ENCODE data around the gene NUBP2.

NUBP2 gene

GRCh38 chr16:1770328-1771187, 12.2 kb upstream of the NUBP2 start:
- H3K9ac ChIP-seq (ENCODE audit: low read length), result peak overlapping the region; percentile 10
- no peak overlapping the region for H2BK12ac ChIP-seq (ENCODE audit: low read length)
- peak overlapping the region; percentile 11 for H2AK5ac ChIP-seq (ENCODE audit: low read length)
- H3K18ac ChIP-seq (ENCODE audit: low read length), result peak overlapping the region; percentile 37
- peaks cover 22% of the 10 kb centered on the region for H3K79me1 ChIP-seq (ENCODE audit: low read length)
- peak overlapping the region; percentile 65 for H3K14ac ChIP-seq (ENCODE audit: low read length)
- H3K36me3 ChIP-seq (ENCODE audit: control insufficient read depth in 1 of 2, insufficient read depth in 2 of 2, low read length in 2 of 2), result peaks cover 46 to 52% of the 10 kb centered on the region in 2 experiments
- no peaks in the 10 kb centered on the region for H3K27me3 ChIP-seq (ENCODE audit: insufficient read depth, low read length)
- H3K23ac ChIP-seq (ENCODE audit: low read length), result no peak overlapping the region
- H2BK5ac ChIP-seq (ENCODE audit: low read depth, low read length, poor library complexity), result no peak overlapping the region
- H4K91ac ChIP-seq (ENCODE audit: low read depth, low read length), result peak overlapping the region; percentile 8
- WGBS (ENCODE audit: extremely low coverage, insufficient coverage, insufficient read length), result no CpG with 5 or more reads among the region's 81 CpGs
- peak overlapping the region; percentile 77 for H3K4me3 ChIP-seq (ENCODE audit: low read depth, low read length)
- H3K4me2 ChIP-seq (ENCODE audit: low read length), result peak overlapping the region; percentile 94
- H2BK120ac ChIP-seq (ENCODE audit: insufficient read depth, low read length, poor library complexity), result no peak overlapping the region
- no peak overlapping the region for H2AFZ ChIP-seq (ENCODE audit: insufficient read depth, low read length, poor library complexity)
- peak; percentile 81 to 84 for DNase-seq
- H3K27ac ChIP-seq (ENCODE audit: low read depth, low read length), result no peak overlapping the region
- peak overlapping the region; percentile 0 for H4K8ac ChIP-seq (ENCODE audit: low read depth, low read length)
- peaks cover 15% of the 10 kb centered on the region for H3K79me2 ChIP-seq (ENCODE audit: control insufficient read depth, insufficient read depth, low read length, poor library complexity)
- peaks cover 10 to 18% of the 10 kb centered on the region in 2 experiments for H3K4me1 ChIP-seq (ENCODE audit: control insufficient read depth in 1 of 2, insufficient read depth in 2 of 2, low read length in 2 of 2)
- peak overlapping the region; percentile 39 for H4K12ac ChIP-seq (ENCODE audit: low read depth, low read length)
- peaks cover 2% of the 10 kb centered on the region for H3K9me3 ChIP-seq (ENCODE audit: insufficient read depth, low read depth, low read length)
- H3K4ac ChIP-seq (ENCODE audit: low read depth, low read length), result peak overlapping the region; percentile 33

GRCh38 chr16:1771188-1771863, 11.4 kb upstream of the NUBP2 start, which contains the start of gene NME3:
TSS of gene NME3 (minus strand) at chr16:1771543. CDS start at chr16:1771534, 9 bp downstream.
- peak within 1 kb of the TSS; percentile 88 for H4K8ac ChIP-seq (ENCODE audit: low read depth, low read length)
- H3K36me3 ChIP-seq (ENCODE audit: control insufficient read depth in 1 of 2, insufficient read depth in 2 of 2, low read length in 2 of 2), result peaks cover 46 to 52% of the 10 kb centered on the region in 2 experiments
- peaks cover 22% of the 10 kb centered on the region for H3K79me1 ChIP-seq (ENCODE audit: low read length)
- H3K4me1 ChIP-seq (ENCODE audit: control insufficient read depth in 1 of 2, insufficient read depth in 2 of 2, low read length in 2 of 2), result peaks cover 10 to 18% of the 10 kb centered on the region in 2 experiments
- H3K79me2 ChIP-seq (ENCODE audit: control insufficient read depth, insufficient read depth, low read length, poor library complexity), result peaks cover 15% of the 10 kb centered on the region
- no CpG with 5 or more reads among the region's 79 CpGs for WGBS (ENCODE audit: extremely low coverage, insufficient coverage, insufficient read length)
- H3K27me3 ChIP-seq (ENCODE audit: insufficient read depth, low read length), result no peaks in the 10 kb centered on the region
- no peak within 1 kb of the TSS for H3K27ac ChIP-seq (ENCODE audit: low read depth, low read length)
- H2AK5ac ChIP-seq (ENCODE audit: low read length), result peak within 1 kb of the TSS; percentile 17
- H2AFZ ChIP-seq (ENCODE audit: insufficient read depth, low read length, poor library complexity), result peak within 1 kb of the TSS; percentile 81
- no peak within 1 kb of the TSS for H2BK120ac ChIP-seq (ENCODE audit: insufficient read depth, low read length, poor library complexity)
- H4K91ac ChIP-seq (ENCODE audit: low read depth, low read length), result peak within 1 kb of the TSS; percentile 78
- H3K14ac ChIP-seq (ENCODE audit: low read length), result peak within 1 kb of the TSS; percentile 65
- H2BK5ac ChIP-seq (ENCODE audit: low read depth, low read length, poor library complexity), result no peak within 1 kb of the TSS
- H3K9me3 ChIP-seq (ENCODE audit: insufficient read depth, low read depth, low read length), result peaks cover 2% of the 10 kb centered on the region
- H3K4me2 ChIP-seq (ENCODE audit: low read length), result peak within 1 kb of the TSS; percentile 94
- peak within 1 kb of the TSS; percentile 89 for H3K9ac ChIP-seq (ENCODE audit: low read length)
- H4K12ac ChIP-seq (ENCODE audit: low read depth, low read length), result peak within 1 kb of the TSS; percentile 50
- H3K4ac ChIP-seq (ENCODE audit: low read depth, low read length), result peak within 1 kb of the TSS; percentile 68
- peak within 1 kb of the TSS; percentile 64 for H3K18ac ChIP-seq (ENCODE audit: low read length)
- H3K23ac ChIP-seq (ENCODE audit: low read length), result no peak within 1 kb of the TSS
- H3K4me3 ChIP-seq (ENCODE audit: low read depth, low read length), result peak within 1 kb of the TSS; percentile 95
- DNase-seq, result peak; percentile 55 to 71
- H2BK12ac ChIP-seq (ENCODE audit: low read length), result no peak within 1 kb of the TSS

GRCh38 chr16:1771864-1772361, 10.8 kb upstream of the NUBP2 start:
- DNase-seq, result no peak
- Histone ChIP-seq H3K9ac (ENCODE audit: low read length) (peak overlapping the region; percentile 51), H3K4me1 (ENCODE audit: control insufficient read depth in 1 of 2, insufficient read depth in 2 of 2, low read length in 2 of 2) (peaks cover 10 to 18% of the 10 kb centered on the region in 2 experiments)

GRCh38 chr16:1772362-1772907, 10.3 kb upstream of the NUBP2 start, which contains the start of gene EME2:
TSS of gene EME2 (plus strand) at chr16:1772810. CDS start at chr16:1773228, 418 bp downstream.
- DNase-seq, result peak in 1 of 2 donors; percentile 35
- H3K14ac ChIP-seq (ENCODE audit: low read length), result peak within 1 kb of the TSS; percentile 92
- peaks cover 46 to 52% of the 10 kb centered on the region in 2 experiments for H3K36me3 ChIP-seq (ENCODE audit: control insufficient read depth in 1 of 2, insufficient read depth in 2 of 2, low read length in 2 of 2)
- peak within 1 kb of the TSS; percentile 51 for H2BK12ac ChIP-seq (ENCODE audit: low read length)
- H3K79me2 ChIP-seq (ENCODE audit: control insufficient read depth, insufficient read depth, low read length, poor library complexity), result peaks cover 15% of the 10 kb centered on the region
- no peak within 1 kb of the TSS for H3K23ac ChIP-seq (ENCODE audit: low read length)
- H2AK5ac ChIP-seq (ENCODE audit: low read length), result peak within 1 kb of the TSS; percentile 92
- H3K4me2 ChIP-seq (ENCODE audit: low read length), result peak within 1 kb of the TSS; percentile 94
- H3K9ac ChIP-seq (ENCODE audit: low read length), result peak within 1 kb of the TSS; percentile 89
- H2AFZ ChIP-seq (ENCODE audit: insufficient read depth, low read length, poor library complexity), result peak within 1 kb of the TSS; percentile 89
- H3K27ac ChIP-seq (ENCODE audit: low read depth, low read length), result peak within 1 kb of the TSS; percentile 90
- H3K4me3 ChIP-seq (ENCODE audit: low read depth, low read length), result peak within 1 kb of the TSS; percentile 95
- H2BK120ac ChIP-seq (ENCODE audit: insufficient read depth, low read length, poor library complexity), result peak within 1 kb of the TSS; percentile 91
- peak within 1 kb of the TSS; percentile 91 for H4K12ac ChIP-seq (ENCODE audit: low read depth, low read length)
- peak within 1 kb of the TSS; percentile 97 for H4K8ac ChIP-seq (ENCODE audit: low read depth, low read length)
- H4K91ac ChIP-seq (ENCODE audit: low read depth, low read length), result peak within 1 kb of the TSS; percentile 95
- WGBS (ENCODE audit: extremely low coverage, insufficient coverage, insufficient read length), result no CpG with 5 or more reads among the region's 53 CpGs
- peaks cover 10 to 18% of the 10 kb centered on the region in 2 experiments for H3K4me1 ChIP-seq (ENCODE audit: control insufficient read depth in 1 of 2, insufficient read depth in 2 of 2, low read length in 2 of 2)
- peak within 1 kb of the TSS; percentile 90 for H2BK5ac ChIP-seq (ENCODE audit: low read depth, low read length, poor library complexity)
- peaks cover 22% of the 10 kb centered on the region for H3K79me1 ChIP-seq (ENCODE audit: low read length)
- H3K4ac ChIP-seq (ENCODE audit: low read depth, low read length), result peak within 1 kb of the TSS; percentile 76
- peak within 1 kb of the TSS; percentile 92 for H3K18ac ChIP-seq (ENCODE audit: low read length)
- H3K27me3 ChIP-seq (ENCODE audit: insufficient read depth, low read length), result no peaks in the 10 kb centered on the region
- peaks cover 2% of the 10 kb centered on the region for H3K9me3 ChIP-seq (ENCODE audit: insufficient read depth, low read depth, low read length)

More at GRCh38 chr16:1771864-1772361, 10.8 kb upstream of the NUBP2 start:
- H2BK120ac ChIP-seq (ENCODE audit: insufficient read depth, low read length, poor library complexity), result no peak overlapping the region
- H4K12ac ChIP-seq (ENCODE audit: low read depth, low read length), result peak overlapping the region; percentile 50
- peak overlapping the region; percentile 88 for H4K8ac ChIP-seq (ENCODE audit: low read depth, low read length)
- H3K36me3 ChIP-seq (ENCODE audit: control insufficient read depth in 1 of 2, insufficient read depth in 2 of 2, low read length in 2 of 2), result peaks cover 46 to 52% of the 10 kb centered on the region in 2 experiments
- no peak overlapping the region for H3K23ac ChIP-seq (ENCODE audit: low read length)
- peak overlapping the region; percentile 52 for H3K14ac ChIP-seq (ENCODE audit: low read length)
- H3K4ac ChIP-seq (ENCODE audit: low read depth, low read length), result peak overlapping the region; percentile 68
- peak overlapping the region; percentile 44 for H3K18ac ChIP-seq (ENCODE audit: low read length)
- peaks cover 15% of the 10 kb centered on the region for H3K79me2 ChIP-seq (ENCODE audit: control insufficient read depth, insufficient read depth, low read length, poor library complexity)
- H2AFZ ChIP-seq (ENCODE audit: insufficient read depth, low read length, poor library complexity), result no peak overlapping the region
- peak overlapping the region; percentile 17 for H2AK5ac ChIP-seq (ENCODE audit: low read length)
- H2BK12ac ChIP-seq (ENCODE audit: low read length), result no peak overlapping the region
- H3K9me3 ChIP-seq (ENCODE audit: insufficient read depth, low read depth, low read length), result peaks cover 2% of the 10 kb centered on the region
- H4K91ac ChIP-seq (ENCODE audit: low read depth, low read length), result peak overlapping the region; percentile 46
- no CpG with 5 or more reads among the region's 22 CpGs for WGBS (ENCODE audit: extremely low coverage, insufficient coverage, insufficient read length)
- H3K4me3 ChIP-seq (ENCODE audit: low read depth, low read length), result peak overlapping the region; percentile 95
- peak overlapping the region; percentile 94 for H3K4me2 ChIP-seq (ENCODE audit: low read length)
- no peak overlapping the region for H3K27ac ChIP-seq (ENCODE audit: low read depth, low read length)
- H3K27me3 ChIP-seq (ENCODE audit: insufficient read depth, low read length), result no peaks in the 10 kb centered on the region
- peaks cover 22% of the 10 kb centered on the region for H3K79me1 ChIP-seq (ENCODE audit: low read length)
- H2BK5ac ChIP-seq (ENCODE audit: low read depth, low read length, poor library complexity), result no peak overlapping the region

Measured in trophoblast cell (in vitro differentiated cells and primary cell).